SK-MEL-5 (cell line): ENCODE results near the gene COL4A2. TPM values are rescaled to one million over a fixed set of nuclear protein-coding genes. Genes with fewer than 3 reads are reported as not detected.

Source experiments
- DNase-seq: peaks from one replicate; pipeline ENCODE4 v3.0.0-alpha.2; 2016; ENCODE audit warnings: low read depth, low spot score
- in situ Hi-C: cut with HindIII; loops from 2 replicates; pipeline ENCODE4 v1.10.0; 2016; ENCODE audit warnings: low sequenced_read_pairs, high pct_unique_total_duplicates, low pct_unique_long_range_greater_than_20kb
- total RNA-seq: library from RNA; depleted of rRNA; stranded (reverse); fragments of >200 nt; shearing (Covaris generic); gene quantifications from 2 replicates; pipeline ENCODE4 v1.2.3, GENCODE V29; 2014

The COL4A2 gene
- total RNA-seq, 1 experiment from 2014 or later = 23.4 TPM

DNA sequence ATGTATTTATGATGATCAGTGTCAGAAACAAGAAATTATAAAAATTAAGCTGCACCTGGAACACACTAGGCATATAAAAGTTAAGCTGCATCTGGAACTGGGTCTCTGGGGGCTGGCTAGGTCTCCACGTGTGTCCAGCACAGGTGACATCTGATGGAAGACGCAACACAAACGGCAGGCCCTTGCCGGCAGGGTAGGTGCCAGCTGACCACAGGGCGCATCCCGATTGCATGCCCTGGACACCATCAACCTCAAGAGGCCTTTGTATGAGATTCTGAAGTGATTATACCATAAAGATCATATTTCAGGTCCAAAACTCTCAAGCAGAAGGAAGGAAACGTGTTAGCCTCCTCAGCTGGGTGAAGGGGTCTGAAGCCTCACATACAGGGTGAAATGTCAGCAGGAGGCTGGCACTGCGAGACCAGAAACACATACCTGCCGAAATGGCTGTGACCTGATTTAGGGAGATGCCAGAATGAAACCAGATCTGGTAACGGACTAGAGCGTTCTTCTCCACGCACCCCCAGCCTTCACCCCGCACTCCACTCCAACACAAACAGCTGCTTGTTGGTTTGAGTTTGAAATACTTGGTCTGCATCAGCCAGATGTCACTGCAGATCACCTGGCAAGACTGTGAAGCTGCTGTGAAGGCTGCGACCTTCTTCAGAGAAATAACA lies 37.4 kb upstream of the COL4A2 start:
- in situ Hi-C loops = no loop called here
- DNase-seq = no peak

DNA sequence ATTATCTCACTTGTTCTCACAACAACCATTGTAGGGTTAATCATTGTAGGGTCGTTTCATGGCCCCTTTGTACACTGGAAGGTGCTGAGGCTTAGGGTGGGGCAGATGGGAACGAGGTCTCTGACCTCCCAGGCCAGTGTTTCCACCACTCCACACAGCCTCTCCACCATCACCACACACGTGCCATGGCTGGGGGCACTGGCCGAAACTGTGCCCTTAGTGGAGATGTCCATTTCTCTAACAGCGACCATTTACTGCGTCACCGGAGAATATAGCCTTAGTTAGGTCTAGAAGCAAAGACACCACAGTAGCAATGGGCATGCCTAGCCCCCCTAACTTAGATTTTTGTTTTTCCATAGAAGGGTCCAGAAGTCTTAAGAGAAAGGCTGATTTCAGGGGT lies 36.6 kb upstream of the COL4A2 start:
- in situ Hi-C loops = no loop called here
- no peak for DNase-seq

DNA sequence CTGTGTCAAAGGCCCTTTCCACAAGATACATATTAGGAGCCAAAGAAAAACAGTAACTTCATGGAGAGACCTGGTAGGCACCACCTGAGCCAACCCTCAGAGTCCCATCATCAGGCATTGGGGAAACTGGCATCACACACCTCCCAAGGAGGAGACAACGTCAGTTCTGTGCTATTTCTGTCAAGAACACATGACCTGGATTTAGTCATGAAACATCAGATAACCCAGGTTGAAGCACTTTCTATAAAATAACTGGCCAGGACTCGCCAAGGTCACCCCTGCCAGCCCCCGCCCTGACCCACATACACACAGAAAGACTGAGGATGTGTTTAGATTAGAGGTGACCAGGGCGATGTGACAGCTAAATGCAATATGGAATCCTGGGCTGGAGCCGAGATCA lies 35.8 kb upstream of the COL4A2 start:
- in situ Hi-C loops = no loop called here
- DNase-seq = no peak

DNA sequence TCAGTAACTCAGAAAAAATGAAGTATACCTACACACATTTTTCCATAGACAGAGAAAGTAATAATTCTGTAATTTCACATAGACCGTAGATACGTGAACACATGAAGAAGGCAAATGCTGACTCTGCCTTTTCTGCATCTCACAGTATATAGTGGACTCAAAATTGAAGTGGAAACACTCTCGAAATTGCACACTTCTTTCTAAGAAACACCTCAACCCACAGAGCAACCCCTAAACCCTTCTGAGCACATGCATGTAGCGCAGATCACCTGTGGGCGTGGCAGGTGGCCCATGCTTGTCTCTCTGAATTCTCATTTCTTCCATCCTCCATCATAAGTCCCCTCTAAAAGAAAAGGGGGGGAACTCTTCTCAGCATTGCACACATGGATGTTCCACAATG lies 34.9 kb upstream of the COL4A2 start:
- in situ Hi-C loops = no loop called here

DNA sequence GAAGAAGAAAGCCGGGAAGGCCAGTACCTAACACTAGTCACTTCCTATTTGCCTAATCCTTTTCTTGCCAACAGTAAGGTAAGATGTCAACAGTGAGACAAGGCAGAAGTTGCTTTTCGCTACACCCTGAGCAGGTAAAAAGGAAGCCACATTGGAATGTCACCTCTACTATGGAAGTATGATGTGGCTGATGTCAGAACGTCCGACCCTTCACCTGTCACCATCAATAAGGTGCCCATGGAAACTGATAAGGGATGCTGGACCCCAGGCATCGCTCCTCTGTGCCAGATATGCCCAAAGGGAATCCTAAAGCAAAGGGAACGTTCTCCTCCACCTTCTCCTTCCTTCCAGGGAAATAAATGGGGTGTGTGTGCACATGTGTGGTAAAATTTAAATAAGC lies 34.4 kb upstream of the COL4A2 start:
- no peak for DNase-seq
- in situ Hi-C loops = no loop called here

More for the DNA sequence above, 34.9 kb upstream of the COL4A2 start:
- DNase-seq = no peak

DNA sequence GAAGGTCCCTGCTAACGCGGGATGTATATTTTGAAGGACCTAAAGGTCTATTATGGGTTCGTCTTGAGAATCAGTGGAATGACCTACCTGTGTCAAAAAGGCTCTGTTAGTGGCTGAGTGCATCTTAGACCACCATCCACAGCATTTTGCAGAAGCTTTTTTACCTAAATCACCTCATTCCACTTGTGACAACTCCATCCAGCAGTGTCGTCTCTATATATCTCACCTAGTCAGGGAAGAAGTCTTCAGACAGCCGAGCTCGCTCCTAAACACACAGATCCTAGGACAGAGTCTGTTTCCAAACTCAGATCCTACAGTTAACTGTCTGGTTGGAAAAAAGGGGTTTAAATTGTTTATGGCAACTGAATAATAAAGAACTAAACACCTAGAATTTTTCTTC lies 33.8 kb upstream of the COL4A2 start:
- in situ Hi-C loops = no loop called here
- DNase-seq = no peak

DNA sequence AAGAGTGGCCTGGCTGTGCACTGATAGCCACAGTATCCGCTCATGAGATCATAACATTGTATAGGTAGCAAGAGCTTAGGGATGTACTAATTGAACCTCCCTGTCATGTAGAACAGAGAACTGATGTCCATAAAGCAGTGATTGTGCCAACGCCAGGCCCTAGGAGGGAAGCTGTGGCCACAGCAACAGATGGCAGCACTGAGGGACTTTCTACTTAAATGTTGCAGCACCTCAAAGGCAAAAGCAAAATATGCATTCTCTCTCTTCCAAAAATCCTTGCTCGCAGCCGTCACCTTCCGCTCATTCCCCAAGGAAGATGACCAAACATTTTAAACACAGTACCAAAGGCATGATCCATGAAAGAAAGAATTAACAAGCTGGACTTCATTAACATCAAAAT lies 32.4 kb upstream of the COL4A2 start:
- in situ Hi-C loops = no loop called here
- peak; percentile 43 for DNase-seq

DNA sequence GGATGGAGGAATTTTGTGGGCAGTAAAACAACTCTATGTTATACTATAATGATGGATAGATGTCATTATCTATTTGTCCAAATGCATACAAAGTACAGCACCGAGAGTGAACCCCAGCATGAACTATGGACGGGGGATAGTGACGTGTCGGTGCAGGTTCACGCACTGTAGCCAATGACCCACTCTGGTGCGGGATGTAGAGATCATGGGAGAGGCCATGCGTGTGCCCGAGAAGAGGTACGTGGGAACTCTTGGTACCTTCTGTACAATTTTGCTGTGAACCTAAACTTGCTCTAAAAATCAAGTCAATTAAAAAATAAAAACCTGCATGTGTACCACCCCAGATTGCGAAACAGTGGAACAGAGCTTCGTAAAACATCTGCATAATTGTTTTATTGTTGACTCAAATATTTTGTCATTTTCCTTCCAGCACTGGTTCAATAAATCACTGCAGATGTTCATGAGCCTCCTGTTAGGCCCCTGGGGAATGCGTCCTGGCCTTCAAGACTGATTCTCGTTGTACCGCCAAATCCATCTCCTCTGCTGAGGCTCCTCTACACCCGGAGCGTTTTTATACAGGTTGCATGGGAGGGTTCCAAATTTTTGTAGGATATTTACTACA lies 31.0 kb upstream of the COL4A2 start:
- DNase-seq = no peak
- in situ Hi-C loops = no loop called here

DNA sequence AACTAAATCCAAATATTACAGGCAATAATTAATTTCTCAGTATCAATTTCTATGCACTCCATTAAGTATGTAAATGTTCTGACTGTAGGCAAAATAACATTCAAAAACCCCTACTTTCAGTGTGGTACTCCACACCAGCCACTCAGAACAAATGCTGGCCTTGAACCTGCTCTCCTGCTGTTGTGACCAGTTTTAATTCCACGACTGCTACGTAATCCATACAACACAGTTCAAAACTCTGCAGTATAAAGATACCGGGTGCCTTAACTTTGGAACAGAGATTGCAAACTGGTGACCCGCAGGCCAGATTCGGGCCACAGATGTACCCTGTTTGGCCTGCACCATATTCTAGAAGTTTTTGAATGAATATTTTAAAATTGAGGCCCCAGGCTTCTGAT lies 30.5 kb upstream of the COL4A2 start:
- in situ Hi-C loops = no loop called here

DNA sequence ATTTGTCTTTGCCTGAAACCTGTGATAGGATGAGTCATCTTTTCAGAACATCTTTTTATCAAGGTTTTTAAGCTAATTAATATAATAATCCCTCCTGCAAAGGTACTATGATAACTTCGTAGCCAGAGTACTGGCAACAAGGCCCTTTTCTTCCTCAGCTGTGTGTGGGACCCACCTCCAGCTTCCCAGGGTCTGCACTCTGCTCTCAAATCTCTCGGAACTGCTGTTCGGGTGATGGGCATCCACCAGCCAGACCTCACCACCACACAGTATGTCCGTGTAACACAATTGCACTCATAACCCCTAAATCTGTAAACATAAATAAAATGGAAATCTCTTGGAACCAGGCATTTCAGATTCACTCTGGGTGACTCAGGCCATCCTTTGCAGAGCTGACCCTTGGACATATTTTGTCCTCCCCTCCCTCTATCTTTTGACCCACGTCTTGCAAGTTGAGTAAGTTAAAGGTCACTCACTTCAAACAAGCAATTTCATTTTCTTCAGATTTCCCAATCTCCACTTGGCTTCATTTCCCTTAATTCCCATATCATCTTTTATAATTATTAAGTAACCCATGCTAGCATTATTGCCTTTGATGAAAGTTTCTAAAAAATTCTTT lies 29.6 kb upstream of the COL4A2 start:
- in situ Hi-C loops = no loop called here
- no peak for DNase-seq

More for the DNA sequence above, 30.5 kb upstream of the COL4A2 start:
- DNase-seq = no peak

DNA sequence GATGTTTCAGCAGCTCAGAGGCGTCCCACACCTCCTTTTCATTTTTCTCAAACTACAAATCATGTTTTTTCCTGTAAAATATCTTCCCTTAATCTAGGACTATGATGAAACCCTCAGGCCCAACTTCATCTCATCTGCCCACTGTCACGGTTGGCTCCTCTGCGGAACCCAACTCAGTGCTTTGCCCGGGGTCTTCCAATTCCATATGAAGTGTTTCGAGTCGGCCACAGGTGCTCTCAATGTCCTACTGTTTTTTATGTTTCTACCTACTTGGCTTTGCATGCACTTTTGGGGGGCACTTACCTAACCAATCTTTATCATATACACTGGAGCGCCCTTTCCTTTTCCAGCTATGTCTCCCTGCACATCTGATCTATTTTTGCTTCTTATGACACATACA lies 28.2 kb upstream of the COL4A2 start:
- DNase-seq = no peak
- in situ Hi-C loops = no loop called here

DNA sequence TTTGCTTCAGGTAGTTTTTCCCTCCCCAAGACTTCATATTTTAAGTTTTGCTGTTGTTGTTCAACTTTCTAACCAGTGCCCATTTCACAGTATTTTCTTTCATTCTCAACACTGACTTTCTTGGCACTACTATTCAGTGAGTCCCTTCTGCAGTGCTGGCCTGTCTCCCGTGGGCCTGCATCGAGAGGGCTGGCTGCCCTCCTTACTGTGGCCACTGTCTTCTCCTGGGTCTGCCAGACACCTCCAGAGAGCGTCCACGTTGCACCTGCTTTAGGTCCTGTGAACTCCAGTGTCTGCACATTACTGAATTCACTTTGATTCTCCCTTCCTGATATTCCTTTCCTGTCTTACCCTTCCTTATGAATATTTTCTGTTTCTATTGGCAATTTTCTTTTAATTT lies 27.4 kb upstream of the COL4A2 start:
- no peak for DNase-seq

DNA sequence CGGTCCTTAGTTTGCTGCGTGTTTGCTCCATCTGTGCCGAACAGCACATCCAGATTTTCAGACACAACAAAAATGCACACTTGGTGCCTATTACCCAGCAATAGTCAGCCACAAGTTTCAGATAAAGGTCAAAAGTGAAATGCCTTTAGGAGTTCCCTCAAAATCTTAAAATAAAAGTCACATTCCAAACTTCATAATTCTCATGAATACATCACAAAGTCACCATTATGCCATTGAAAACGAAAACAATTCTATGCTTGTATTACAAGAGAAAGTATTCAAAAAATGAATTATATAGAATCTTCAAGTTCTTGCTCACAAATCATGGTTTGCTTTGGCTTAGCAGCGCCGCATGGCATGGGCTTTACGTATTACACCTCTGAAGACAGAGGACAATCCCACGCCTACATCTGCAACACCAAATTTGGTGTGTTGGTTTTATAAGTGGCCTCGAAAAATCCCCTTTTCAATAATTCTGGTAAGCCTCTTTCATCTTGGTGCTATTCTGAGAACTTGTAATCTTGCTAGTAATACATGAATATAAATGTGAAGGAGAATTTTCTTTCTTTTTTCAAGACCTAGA lies 26.8 kb upstream of the COL4A2 start:
- in situ Hi-C loops = no loop called here
- peak; percentile 78 for DNase-seq

More for the DNA sequence above, 27.4 kb upstream of the COL4A2 start:
- in situ Hi-C loops = no loop called here

DNA sequence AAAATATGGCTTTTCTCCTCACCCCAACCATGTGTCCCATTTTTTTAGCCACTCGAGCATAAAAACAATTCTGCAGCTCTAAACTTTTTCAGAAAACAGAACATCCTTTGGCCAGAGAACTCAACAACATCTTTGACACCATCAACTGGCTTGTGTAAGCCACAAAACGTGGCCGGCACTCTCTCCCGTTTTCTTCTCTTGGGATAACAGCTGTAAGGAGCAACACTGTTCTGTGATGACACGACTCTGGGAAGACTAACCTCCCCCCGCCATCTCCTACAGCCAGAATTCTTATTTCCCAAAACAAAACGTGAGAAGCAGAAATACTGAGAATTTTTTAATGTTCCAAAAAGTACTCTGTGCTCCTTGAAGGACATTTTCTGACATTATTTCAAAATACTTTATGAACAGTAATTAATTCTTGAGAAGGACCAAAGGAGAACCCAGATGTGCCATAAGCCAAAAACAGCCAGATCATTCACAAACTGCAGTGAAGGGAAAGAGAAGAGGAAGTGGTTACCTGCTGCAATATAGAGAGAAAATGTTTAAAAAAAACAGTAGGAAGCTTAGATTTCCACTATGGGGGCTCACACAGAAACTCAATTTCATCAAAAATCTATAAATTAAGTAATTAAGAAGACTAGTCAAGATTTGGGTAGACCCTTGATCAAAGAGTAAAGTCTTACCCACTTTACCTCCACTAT lies 25.9 kb upstream of the COL4A2 start:
- in situ Hi-C loops = no loop called here
- no peak for DNase-seq

DNA sequence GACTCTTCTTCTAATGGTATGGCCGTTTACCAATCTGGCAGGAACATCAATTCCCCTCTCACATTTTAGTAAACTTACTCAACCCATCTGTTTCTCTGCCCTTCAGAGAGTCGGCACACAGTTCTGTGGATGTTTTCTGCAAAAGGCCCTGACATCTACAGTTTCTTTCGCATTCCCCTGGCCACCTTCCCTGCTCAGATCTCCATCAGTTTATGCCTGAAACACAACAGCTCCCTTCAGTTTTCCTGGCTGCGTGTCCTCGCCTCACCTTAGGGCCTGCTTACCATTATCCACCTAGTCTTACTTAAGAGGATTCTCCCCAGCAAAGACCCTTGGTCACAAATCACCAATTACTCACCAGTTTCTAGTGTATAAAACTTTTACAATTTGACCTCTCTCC lies 25.3 kb upstream of the COL4A2 start:
- no peak for DNase-seq
- in situ Hi-C loops = no loop called here

DNA sequence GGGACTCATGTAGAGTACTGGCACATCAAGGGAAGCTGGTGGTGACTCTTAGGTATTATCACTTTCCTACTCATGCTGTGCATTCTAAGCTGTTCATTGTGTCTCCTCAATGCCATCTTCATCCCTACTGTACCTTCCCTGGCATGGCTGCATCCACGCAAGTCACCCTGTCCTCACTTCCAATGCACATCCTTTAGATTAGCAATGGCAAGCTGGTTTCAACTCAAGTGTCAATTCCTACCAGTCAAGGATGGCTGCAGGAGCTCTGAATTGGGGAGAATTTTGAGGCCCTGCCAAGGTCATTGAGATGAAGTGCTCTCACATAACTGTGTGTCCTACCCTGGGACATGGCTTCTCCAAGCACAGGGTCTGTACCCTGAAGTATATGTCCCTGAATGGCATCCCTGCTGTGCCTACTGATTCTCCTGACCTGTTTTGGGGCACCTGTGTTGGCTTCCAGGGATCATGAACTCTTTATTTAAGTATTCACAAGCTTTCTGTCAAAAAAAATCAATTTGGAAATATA lies 24.7 kb upstream of the COL4A2 start:
- in situ Hi-C loops = no loop called here
- DNase-seq = no peak

DNA sequence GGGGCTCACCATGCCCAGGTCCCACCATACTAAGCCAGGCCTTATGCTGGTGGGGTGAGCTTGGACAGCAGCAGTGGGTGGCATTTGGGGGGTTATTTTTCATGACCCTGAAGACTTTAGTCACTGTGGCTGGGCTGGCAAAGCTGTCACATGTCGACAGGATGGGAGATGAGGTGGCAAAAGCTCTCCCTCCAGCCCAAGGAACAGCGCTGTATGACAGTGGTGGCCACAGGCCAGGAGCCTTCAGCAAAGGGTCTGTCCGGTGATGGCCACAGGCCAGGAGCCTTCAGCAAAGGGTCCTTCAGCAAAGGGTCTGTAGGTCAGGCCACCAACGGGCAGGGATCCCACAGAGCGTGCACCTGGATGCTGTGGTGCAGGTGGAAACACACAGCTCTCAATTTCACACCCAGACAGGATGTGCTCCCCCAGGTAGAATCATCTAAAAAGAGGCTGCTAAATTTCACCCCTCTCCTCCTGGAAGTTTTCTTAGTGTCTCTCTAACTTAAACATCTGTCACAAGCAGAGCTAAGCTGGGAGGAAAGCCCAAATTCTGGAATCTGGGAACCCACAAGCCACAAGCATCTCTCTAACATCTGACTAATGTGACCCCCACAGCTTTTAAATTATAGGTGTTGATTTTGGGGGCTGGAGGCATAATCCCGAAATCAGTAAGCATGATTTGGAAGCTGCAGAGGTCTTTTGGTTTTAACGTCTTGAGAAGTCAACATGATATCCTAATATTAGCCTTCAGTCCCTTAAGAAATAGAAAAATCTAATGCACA lies 23.2 kb upstream of the COL4A2 start:
- DNase-seq = no peak
- in situ Hi-C loops = no loop called here
